DMS79 treated with DMSO at 0.1 percent for 48 hours (cell line): ENCODE measurements around the gene SERPINA9.
"Not testable (repeated sequence)": the region's sequence is repeated elsewhere in the genome, so short reads cannot be mapped to it uniquely, and the experiment has no call there.

Experiments used
- DNase-seq: peaks from one replicate; lab custom pipeline; 2025; lab: John Stamatoyannopoulos, UW

The SERPINA9 gene

DNA sequence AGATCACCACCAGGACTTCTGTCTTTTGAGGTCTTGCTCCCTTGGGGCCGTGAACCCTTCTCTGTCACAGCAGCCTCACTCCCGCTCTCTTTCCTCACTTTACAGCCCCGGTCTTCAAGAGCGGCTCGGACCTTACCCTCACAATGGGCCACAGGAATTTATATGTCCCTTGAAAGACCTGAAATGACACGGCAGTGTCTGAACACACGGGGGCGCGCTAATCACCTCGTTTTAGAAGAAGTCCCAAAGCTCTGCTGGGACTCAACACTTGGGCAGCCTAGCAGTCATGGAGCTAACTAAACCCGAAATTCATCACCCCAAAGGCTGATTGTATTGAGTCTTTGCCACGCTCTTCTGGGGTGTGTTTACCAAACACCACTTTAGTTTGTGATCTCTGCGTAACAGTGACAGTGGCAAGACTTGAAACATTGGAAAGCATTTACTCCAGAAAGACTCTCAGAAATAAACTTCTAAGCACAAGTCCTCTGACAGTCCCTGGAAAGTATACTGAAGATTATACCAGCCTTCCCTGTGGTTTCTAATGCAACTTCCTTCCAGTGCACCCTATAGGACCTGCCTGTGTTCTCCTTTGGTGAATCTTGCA lies 52.4 kb downstream of the SERPINA9 start:
- DNase-seq = no peak

DNA sequence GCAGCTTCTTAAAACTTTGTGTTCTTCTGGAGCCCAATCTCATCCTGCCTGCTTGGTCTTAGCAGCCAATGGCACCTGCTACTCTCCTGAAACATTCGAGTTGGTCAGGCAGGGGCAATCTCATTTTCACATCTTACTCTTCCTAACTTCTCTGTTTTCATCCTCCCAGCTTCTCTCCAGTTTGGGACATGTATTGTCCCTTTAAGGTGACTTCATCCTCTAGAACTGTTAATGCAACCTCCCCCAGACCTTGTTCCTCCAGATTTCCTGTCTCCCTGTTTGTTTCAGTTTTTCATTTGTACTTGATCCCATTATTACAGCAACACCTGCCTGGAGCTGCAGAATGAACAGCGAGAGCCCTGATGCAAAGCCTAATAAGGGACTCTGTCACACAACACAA lies 54.7 kb downstream of the SERPINA9 start:
- DNase-seq = no peak

DNA sequence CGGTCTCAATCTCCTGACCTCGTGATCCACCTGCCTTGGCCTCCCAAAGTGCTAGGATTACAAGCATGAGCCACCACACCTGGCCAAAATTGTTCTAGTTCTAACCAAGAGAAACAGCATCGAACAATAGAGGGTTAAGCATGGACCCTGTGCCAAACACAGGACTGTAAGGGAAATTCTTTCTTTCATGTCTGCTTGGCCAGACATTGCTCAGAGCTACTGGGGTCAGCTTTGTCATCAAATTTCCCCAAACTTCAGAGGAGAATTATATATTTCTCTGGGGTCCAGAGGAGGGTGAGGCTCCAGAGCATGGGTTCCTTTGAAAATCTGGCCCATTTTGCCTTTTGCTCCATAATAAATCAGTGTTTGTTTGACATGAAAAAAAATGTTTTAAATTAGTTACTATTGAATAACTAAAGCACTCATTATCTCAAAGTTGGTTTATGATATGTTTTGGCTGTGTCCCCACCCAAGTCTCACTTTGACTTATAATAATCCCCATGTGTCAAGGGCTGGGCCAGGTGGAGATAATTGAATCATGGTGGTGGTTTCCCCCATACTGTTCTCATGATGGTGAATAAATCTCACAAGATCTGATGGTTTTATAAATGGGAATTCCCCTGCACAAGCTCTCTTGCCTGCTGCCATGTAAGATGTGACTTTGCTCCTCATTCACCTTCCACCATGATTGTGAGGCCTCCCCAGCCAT lies 58.3 kb downstream of the SERPINA9 start:
- not testable (repeated sequence) for DNase-seq
